K562 (cell line): ENCODE data around the gene ANKS1B.

Source experiments
- ELF4 ChIP-seq: fragments of 450-650 bp; formaldehyde crosslinking; IDR thresholded peaks from 2 replicates; pipeline ENCODE4 v1.4.0; 2022; ENCODE audit warnings: missing genetic modification characterization
- EP300 ChIP-seq: IDR thresholded peaks from 2 replicates; pipeline ENCODE4 v1.6.1; 2012; ENCODE audit warnings: low read length, improper control_type of control experiment
- HNRNPLL ChIP-seq: fragments of 200-400 bp; formaldehyde crosslinking; IDR thresholded peaks from 2 replicates; pipeline ENCODE4 v1.6.1; 2017; ENCODE audit warnings: low read length, low read depth, mild to moderate bottlenecking; ENCODE audit not compliant: poor library complexity, severe bottlenecking
- PHB2 ChIP-seq: fragments of 450-650 bp; IDR thresholded peaks from 2 replicates; pipeline ENCODE4 v1.6.1; 2017; ENCODE audit warnings: low read depth
- REST ChIP-seq, 2 experiments: fragments of 450-650 bp; formaldehyde crosslinking in 1 of 2; IDR thresholded peaks; 2 replicates each; pipeline versions ENCODE4 v1.4.0 to v1.6.1; 2014 to 2020; ENCODE audit warnings: mild to moderate bottlenecking in 2 of 2, borderline replicate concordance in 1 of 2, low read depth in 1 of 2
- ZNF707 ChIP-seq: fragments of 250-450 bp; sonication (Bioruptor Pico); conservative IDR thresholded peaks from 2 replicates; pipeline ENCODE4 v1.8.0; 2022; ENCODE audit warnings: inconsistent platforms, mild to moderate bottlenecking, moderate library complexity
- TF ChIP-seq, protein P1 (sequence below), 2 experiments: fragments of 450-650 bp in 1 of 2; sonication (generic) in 1 of 2; formaldehyde crosslinking in 1 of 2; IDR thresholded peaks; 2 replicates each; pipeline versions ENCODE4 v1.7.1 to v1.9.0; 2016 to 2022; ENCODE audit warnings: inconsistent platforms in 1 of 2, mild to moderate bottlenecking in 1 of 2, missing genetic modification reagents in 1 of 2
- TF ChIP-seq, protein P2 (sequence below): fragments of 250-450 bp; sonication (Bioruptor Pico); IDR thresholded peaks from 2 replicates; pipeline ENCODE4 v1.8.0; 2021; ENCODE audit warnings: moderate library complexity, mild to moderate bottlenecking, inconsistent platforms

DNA sequence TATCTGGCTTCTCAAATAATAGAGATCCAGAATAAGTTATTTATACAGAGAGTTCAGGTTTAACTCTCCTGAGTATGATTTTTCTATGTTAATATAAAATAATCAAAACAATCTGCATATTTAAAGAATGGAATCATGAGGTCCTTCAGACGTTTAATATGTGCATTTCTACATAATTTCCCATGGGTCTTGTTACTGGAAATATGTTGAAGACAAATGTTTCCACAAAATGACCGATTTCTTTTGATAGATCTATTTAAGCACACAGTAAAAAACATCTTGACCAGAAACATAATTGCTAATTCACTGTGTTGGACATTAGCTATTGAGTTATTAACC lies 957.7 kb downstream of the ANKS1B start:
- TF ChIP-seq ELF4 (no peak), HNRNPLL (no peak), REST (IDR thresholded peaks at IDR 0.05; ENCODE audit: borderline replicate concordance) (no peak), REST (CRISPR knock-in tag; IDR thresholded peaks at IDR 0.05; ENCODE audit: low read depth) (no peak), PHB2 (no peak), EP300 (no peak), ZNF707 (CRISPR knock-in tag) (no peak)
- TF ChIP-seq, protein P1, sequence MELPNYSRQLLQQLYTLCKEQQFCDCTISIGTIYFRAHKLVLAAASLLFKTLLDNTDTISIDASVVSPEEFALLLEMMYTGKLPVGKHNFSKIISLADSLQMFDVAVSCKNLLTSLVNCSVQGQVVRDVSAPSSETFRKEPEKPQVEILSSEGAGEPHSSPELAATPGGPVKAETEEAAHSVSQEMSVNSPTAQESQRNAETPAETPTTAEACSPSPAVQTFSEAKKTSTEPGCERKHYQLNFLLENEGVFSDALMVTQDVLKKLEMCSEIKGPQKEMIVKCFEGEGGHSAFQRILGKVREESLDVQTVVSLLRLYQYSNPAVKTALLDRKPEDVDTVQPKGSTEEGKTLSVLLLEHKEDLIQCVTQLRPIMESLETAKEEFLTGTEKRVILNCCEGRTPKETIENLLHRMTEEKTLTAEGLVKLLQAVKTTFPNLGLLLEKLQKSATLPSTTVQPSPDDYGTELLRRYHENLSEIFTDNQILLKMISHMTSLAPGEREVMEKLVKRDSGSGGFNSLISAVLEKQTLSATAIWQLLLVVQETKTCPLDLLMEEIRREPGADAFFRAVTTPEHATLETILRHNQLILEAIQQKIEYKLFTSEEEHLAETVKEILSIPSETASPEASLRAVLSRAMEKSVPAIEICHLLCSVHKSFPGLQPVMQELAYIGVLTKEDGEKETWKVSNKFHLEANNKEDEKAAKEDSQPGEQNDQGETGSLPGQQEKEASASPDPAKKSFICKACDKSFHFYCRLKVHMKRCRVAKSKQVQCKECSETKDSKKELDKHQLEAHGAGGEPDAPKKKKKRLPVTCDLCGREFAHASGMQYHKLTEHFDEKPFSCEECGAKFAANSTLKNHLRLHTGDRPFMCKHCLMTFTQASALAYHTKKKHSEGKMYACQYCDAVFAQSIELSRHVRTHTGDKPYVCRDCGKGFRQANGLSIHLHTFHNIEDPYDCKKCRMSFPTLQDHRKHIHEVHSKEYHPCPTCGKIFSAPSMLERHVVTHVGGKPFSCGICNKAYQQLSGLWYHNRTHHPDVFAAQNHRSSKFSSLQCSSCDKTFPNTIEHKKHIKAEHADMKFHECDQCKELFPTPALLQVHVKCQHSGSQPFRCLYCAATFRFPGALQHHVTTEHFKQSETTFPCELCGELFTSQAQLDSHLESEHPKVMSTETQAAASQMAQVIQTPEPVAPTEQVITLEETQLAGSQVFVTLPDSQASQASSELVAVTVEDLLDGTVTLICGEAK (IDR thresholded peaks at IDR 0.05): no peak
- TF ChIP-seq, protein P1 (CRISPR knock-in tag; IDR thresholded peaks at IDR 0.05): no peak
- TF ChIP-seq, protein P2, sequence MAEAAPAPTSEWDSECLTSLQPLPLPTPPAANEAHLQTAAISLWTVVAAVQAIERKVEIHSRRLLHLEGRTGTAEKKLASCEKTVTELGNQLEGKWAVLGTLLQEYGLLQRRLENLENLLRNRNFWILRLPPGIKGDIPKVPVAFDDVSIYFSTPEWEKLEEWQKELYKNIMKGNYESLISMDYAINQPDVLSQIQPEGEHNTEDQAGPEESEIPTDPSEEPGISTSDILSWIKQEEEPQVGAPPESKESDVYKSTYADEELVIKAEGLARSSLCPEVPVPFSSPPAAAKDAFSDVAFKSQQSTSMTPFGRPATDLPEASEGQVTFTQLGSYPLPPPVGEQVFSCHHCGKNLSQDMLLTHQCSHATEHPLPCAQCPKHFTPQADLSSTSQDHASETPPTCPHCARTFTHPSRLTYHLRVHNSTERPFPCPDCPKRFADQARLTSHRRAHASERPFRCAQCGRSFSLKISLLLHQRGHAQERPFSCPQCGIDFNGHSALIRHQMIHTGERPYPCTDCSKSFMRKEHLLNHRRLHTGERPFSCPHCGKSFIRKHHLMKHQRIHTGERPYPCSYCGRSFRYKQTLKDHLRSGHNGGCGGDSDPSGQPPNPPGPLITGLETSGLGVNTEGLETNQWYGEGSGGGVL (CRISPR knock-in tag): no peak
